HUES64 (cell line): ENCODE data around the gene PTAR1. TPM values are rescaled to one million over a fixed set of nuclear protein-coding genes. Genes with fewer than 3 reads are reported as not detected.
"Not testable (repeated sequence)": the region's sequence is repeated elsewhere in the genome, so short reads cannot be mapped to it uniquely, and the experiment has no call there.

ENCODE experiments used
- H3K27ac ChIP-seq: 2 replicates; pipeline ENCODE4 v1.7.0; 2013; ENCODE audit warnings: low read depth, low read length, inconsistent platforms
- H3K27me3 ChIP-seq: 2 replicates; pipeline ENCODE4 v1.6.1; 2013; ENCODE audit warnings: mild to moderate bottlenecking, low read length; ENCODE audit not compliant: insufficient read depth
- H3K36me3 ChIP-seq: 2 replicates; pipeline ENCODE4 v1.6.1; 2013; ENCODE audit warnings: mild to moderate bottlenecking, low read length; ENCODE audit not compliant: insufficient read depth
- H3K4me1 ChIP-seq: 2 replicates; pipeline ENCODE4 v1.6.1; 2013; ENCODE audit warnings: mild to moderate bottlenecking, low read length, moderate library complexity; ENCODE audit not compliant: insufficient read depth
- H3K4me3 ChIP-seq: 2 replicates; pipeline ENCODE4 v1.5.1; 2013; ENCODE audit warnings: mild to moderate bottlenecking, low read length, moderate library complexity
- H3K9ac ChIP-seq: 2 replicates; pipeline ENCODE4 v1.6.1; 2013; ENCODE audit warnings: mild to moderate bottlenecking, low read depth, low read length
- H3K9me3 ChIP-seq: 2 replicates; pipeline ENCODE4 v1.6.1; 2013; ENCODE audit warnings: low read depth, low read length; ENCODE audit not compliant: insufficient read depth
- WGBS: fragments of 150-250, 120-280 bp; methylation state at CpG from one replicate; pipeline ENCODE4 v1.1.7; 2013; ENCODE audit warnings: missing lambda C conversion rate; 5-methylcytosine and 5-hydroxymethylcytosine counted together
- polyA plus RNA-seq, 2 experiments: library from polyadenylated mRNA; stranded (reverse); fragments of 50-300 nt; gene quantifications; one replicate each; pipeline ENCODE4 v1.2.3, GENCODE V29; 2013

PTAR1 gene, protein sequence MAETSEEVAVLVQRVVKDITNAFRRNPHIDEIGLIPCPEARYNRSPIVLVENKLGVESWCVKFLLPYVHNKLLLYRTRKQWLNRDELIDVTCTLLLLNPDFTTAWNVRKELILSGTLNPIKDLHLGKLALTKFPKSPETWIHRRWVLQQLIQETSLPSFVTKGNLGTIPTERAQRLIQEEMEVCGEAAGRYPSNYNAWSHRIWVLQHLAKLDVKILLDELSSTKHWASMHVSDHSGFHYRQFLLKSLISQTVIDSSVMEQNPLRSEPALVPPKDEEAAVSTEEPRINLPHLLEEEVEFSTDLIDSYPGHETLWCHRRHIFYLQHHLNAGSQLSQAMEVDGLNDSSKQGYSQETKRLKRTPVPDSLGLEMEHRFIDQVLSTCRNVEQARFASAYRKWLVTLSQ
- polyA plus RNA-seq (2013, experiment 1 of 2), result 25.4 TPM
- polyA plus RNA-seq (2013, experiment 2 of 2), result 23.4 TPM

GRCh38 chr9:69759421-69760277 lies at the start of gene PTAR1:
Gene PTAR1, minus strand, starts transcription at chr9:69760011. Its CDS starts 73 bp downstream, at chr9:69759938.
- H3K27ac ChIP-seq, result peak within 1 kb of the TSS; percentile 99
- H3K4me1 ChIP-seq, result peaks cover 55% of the 10 kb centered on the region
- WGBS, result under 1% methylated on average over 98 of the region's 98 CpGs
- H3K4me3 ChIP-seq, result peak within 1 kb of the TSS; percentile 99
- peaks cover 27% of the 10 kb centered on the region for H3K36me3 ChIP-seq
- H3K27me3 ChIP-seq, result no peaks in the 10 kb centered on the region
- H3K9ac ChIP-seq, result peak within 1 kb of the TSS; percentile 95
- H3K9me3 ChIP-seq, result no peaks in the 10 kb centered on the region

- H3K4me1 ChIP-seq, result no peaks in the 10 kb centered on the region
- H3K27me3 ChIP-seq, result no peaks in the 10 kb centered on the region
- no peaks in the 10 kb centered on the region for H3K9me3 ChIP-seq
- no peak overlapping the region for H3K27ac ChIP-seq
- no peak overlapping the region for H3K4me3 ChIP-seq
- WGBS, result 80% methylated on average over 8 of the region's 8 CpGs
- H3K9ac ChIP-seq, result no peak overlapping the region
- H3K36me3 ChIP-seq, result no peaks in the 10 kb centered on the region
Observed at GRCh38 chr9:69809304-69809863, 49.6 kb upstream of the PTAR1 start.

DNA sequence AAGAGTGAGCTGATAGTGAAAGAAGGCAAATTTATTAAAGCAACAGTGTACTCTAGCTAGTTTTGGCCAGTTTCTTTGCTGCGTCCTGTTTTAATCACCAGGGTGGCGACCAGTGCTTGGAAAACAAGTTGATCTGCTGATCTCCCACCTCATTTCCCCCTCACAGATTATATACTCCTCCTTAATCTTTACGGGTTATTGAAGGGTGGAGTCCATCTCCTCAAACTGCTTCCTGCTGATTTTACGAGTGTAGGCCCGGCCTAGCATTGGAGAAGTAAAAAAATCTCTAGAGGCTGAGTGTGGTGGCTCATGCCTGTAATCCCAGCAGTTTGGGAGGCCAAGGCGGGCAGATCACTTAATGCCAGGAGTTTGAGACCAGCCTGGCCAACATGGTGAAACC lies 46.8 kb upstream of the PTAR1 start:
- Histone ChIP-seq H3K4me3 (no peak overlapping the region), H3K27ac (no peak overlapping the region), H3K9ac (no peak overlapping the region), H3K9me3 (no peaks in the 10 kb centered on the region), H3K4me1 (no peaks in the 10 kb centered on the region), H3K27me3 (no peaks in the 10 kb centered on the region), H3K36me3 (no peaks in the 10 kb centered on the region)
- WGBS, result 89% methylated on average over 6 of the region's 6 CpGs

DNA sequence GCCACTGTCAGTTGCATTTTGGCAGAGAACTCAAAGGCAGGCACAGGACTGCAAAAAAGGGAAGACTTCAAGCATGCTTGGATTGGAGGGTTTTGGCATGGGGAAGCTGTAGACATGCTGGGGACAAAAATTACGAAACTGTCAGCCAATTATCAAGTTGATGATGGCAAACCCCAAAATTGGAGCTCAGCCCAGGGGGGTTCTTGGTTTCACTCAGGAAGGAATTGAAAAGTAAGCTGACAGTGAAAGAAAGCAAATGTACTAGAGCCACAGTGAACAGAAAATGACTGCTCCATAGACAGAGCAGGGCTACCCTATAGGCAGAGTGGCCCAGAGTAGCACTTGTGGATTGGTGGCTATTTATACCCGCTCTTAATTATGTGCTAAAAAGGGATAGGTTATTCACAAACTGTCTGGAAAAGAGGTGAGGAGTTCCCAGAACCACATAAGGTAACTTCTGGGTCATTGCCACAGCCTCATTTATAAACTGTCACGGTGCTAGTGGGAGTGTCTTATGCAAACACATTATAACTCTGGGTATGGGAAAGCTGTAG lies 46.2 kb upstream of the PTAR1 start:
- no peaks in the 10 kb centered on the region for H3K9me3 ChIP-seq
- H3K27ac ChIP-seq, result no peak overlapping the region
- no peak overlapping the region for H3K4me3 ChIP-seq
- H3K4me1 ChIP-seq, result no peaks in the 10 kb centered on the region
- H3K9ac ChIP-seq, result no peak overlapping the region
- no peaks in the 10 kb centered on the region for H3K36me3 ChIP-seq
- WGBS, result 96% methylated on average over 3 of the region's 3 CpGs
- H3K27me3 ChIP-seq, result no peaks in the 10 kb centered on the region

DNA sequence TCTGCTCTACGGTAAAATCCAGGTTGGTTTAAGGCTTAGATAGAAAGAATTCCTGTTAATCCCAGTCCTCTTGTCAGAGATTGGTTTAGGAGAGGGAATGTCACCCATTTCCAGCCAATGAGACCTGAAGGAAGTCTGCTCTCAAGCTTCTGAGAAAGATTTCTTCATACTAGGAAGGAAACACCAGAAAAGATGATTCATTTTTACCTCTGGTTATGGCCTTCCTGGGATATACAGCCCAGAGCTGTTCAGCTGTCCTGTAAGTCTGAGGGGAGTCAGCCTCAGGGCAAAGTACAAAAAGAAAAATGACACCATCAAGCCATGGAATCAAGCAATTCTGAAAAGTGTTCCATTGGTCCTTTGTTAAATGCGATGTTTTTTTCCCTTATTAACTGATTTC lies 42.2 kb upstream of the PTAR1 start:
- Histone ChIP-seq H3K36me3 (no peaks in the 10 kb centered on the region), H3K4me3 (no peak overlapping the region), H3K27me3 (no peaks in the 10 kb centered on the region), H3K27ac (no peak overlapping the region), H3K9ac (no peak overlapping the region), H3K9me3 (peaks cover 9% of the 10 kb centered on the region; the same call in 1 of the 2 replicates), H3K4me1 (no peaks in the 10 kb centered on the region)
- WGBS, result 95% methylated on average over 2 of the region's 2 CpGs

GRCh38 chr9:69800027-69800426 lies 40.2 kb upstream of the PTAR1 start:
- not testable (repeated sequence) for H3K4me1 ChIP-seq, H3K27me3 ChIP-seq, H3K9ac ChIP-seq, H3K4me3 ChIP-seq, H3K27ac ChIP-seq, H3K36me3 ChIP-seq, H3K9me3 ChIP-seq
- WGBS, result 67% methylated on average over 2 of the region's 5 CpGs

- not testable (repeated sequence) for H3K27me3 ChIP-seq, H3K9ac ChIP-seq, H3K27ac ChIP-seq, H3K9me3 ChIP-seq, H3K4me1 ChIP-seq, H3K36me3 ChIP-seq, H3K4me3 ChIP-seq
- WGBS, result 96% methylated on average over 17 of the region's 18 CpGs
Observed at GRCh38 chr9:69799521-69799920, 39.7 kb upstream of the PTAR1 start.

GRCh38 chr9:69798744-69799143 lies 38.9 kb upstream of the PTAR1 start:
- Histone ChIP-seq H3K9ac (no peak overlapping the region), H3K27ac (no peak overlapping the region), H3K9me3 (peaks cover 9% of the 10 kb centered on the region; the same call in 1 of the 2 replicates), H3K36me3 (no peaks in the 10 kb centered on the region), H3K4me1 (no peaks in the 10 kb centered on the region), H3K27me3 (no peaks in the 10 kb centered on the region), H3K4me3 (no peak overlapping the region)
- WGBS, result 98% methylated on average over 3 of the region's 4 CpGs

DNA sequence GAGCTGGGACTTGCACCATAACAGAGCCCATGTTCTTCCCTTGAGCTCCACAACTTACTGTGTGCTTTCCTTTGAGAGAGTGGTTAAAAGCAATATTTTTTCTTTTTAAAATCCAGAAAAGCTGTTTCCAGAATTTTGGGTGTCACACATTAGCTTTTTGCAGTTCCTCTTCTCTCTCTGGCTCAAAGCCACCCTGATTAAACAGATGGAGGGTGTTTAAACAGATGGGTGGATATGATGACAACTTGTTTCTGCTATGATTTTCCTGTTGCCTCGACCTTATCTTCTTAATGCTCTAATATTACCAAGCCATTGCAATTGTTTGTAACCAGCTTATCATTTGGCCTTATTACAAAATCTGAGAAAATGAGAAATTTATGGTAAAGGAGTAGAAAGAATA lies 37.9 kb upstream of the PTAR1 start:
- Histone ChIP-seq H3K9ac (no peak overlapping the region), H3K4me1 (no peaks in the 10 kb centered on the region), H3K4me3 (no peak overlapping the region), H3K27me3 (no peaks in the 10 kb centered on the region), H3K9me3 (peaks cover 9% of the 10 kb centered on the region; the same call in 1 of the 2 replicates), H3K36me3 (no peaks in the 10 kb centered on the region), H3K27ac (no peak overlapping the region)
- WGBS, result 80% methylated on average over 1 of the region's 1 CpG

DNA sequence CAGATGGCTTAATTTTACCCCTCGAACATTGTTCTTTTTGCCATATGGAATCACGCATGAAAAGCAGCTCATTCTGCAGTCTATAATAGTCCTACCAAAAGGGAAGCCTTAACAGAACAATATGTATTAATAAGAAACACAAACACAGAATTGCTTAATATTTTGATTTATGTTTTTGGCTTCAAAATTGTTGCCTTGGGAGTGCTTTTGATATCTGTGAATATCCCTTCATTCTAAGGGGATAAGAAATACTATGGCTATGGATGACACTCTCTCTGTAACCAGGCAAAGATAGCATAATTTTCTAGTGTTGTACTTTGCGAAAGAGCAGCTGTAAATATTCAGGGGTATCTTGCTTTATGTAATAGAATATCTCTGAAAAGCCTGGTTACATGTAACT lies 34.5 kb upstream of the PTAR1 start:
- Histone ChIP-seq H3K4me3 (no peak overlapping the region), H3K9me3 (peaks cover 8% of the 10 kb centered on the region; the same call in 1 of the 2 replicates), H3K4me1 (no peaks in the 10 kb centered on the region), H3K9ac (no peak overlapping the region), H3K27ac (no peak overlapping the region), H3K36me3 (no peaks in the 10 kb centered on the region), H3K27me3 (no peaks in the 10 kb centered on the region)
- 97% methylated on average over 3 of the region's 3 CpGs for WGBS

GRCh38 chr9:69785757-69786156 lies 25.9 kb upstream of the PTAR1 start:
- no peaks in the 10 kb centered on the region for H3K9me3 ChIP-seq
- no peaks in the 10 kb centered on the region for H3K4me1 ChIP-seq
- H3K4me3 ChIP-seq, result no peak overlapping the region
- H3K36me3 ChIP-seq, result no peaks in the 10 kb centered on the region
- H3K27me3 ChIP-seq, result no peaks in the 10 kb centered on the region
- no peak overlapping the region for H3K27ac ChIP-seq
- H3K9ac ChIP-seq, result no peak overlapping the region
